Lower leg skin (tissue), 3 donors: Measurements from ENCODE around the gene KCNE3.

ENCODE experiments used
- CTCF ChIP-seq, 3 donors: fragments of 450-650 bp; IDR thresholded peaks; one replicate each; pipeline ENCODE4 v1.5.1; 2016; ENCODE audit warnings: antibody characterized with exemption in 3 of 3, mild to moderate bottlenecking in 3 of 3, moderate library complexity in 2 of 3
- POLR2A ChIP-seq, 2 donors: fragments of 450-650 bp; IDR thresholded peaks; one replicate each; pipeline ENCODE4 v1.6.1; 2016 to 2017; ENCODE audit warnings: antibody characterized with exemption in 2 of 2, mild to moderate bottlenecking in 1 of 2, moderate library complexity in 1 of 2

GRCh38 chr11:74480688-74481417 is 13.5 kb upstream of the KCNE3 start:
- TF ChIP-seq POLR2A (IDR thresholded peaks at IDR 0.05) = no peak
- no peak for TF ChIP-seq CTCF (IDR thresholded peaks at IDR 0.05)
